HG03095 (cell line): Measurements from ENCODE around the gene NEIL3.

ENCODE experiments used
- ATAC-seq: cut with Tn5 transposase; IDR thresholded peaks from one replicate; pipeline ENCODE4 v1.9.1; 2021; ENCODE audit warnings: moderate library complexity; ENCODE audit not compliant: unreplicated experiment

Gene NEIL3

DNA sequence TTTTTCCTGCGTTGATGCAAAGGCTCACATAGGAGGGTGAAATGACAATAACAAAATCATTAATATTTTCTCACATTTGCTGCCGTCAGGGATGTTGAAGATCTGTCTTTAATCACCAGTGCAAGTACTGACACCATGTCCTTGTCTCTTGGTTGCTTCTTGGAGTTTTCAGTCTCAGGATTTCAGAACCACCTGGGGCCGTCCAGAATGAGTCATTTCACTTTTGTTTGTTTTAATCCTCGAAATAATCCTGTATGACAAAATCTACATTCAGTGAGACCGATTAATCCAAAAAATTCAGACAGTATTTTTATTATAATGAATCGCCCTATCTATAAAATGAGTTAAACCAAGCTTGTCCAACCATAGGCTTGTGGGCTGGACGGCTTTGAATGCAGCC is 47.2 kb downstream of the NEIL3 start:
- no peak for ATAC-seq

GRCh38 chr4:177367336-177367735 is 57.7 kb downstream of the NEIL3 start:
- ATAC-seq = no peak

GRCh38 chr4:177369372-177369771 is 59.7 kb downstream of the NEIL3 start:
- no peak for ATAC-seq

DNA sequence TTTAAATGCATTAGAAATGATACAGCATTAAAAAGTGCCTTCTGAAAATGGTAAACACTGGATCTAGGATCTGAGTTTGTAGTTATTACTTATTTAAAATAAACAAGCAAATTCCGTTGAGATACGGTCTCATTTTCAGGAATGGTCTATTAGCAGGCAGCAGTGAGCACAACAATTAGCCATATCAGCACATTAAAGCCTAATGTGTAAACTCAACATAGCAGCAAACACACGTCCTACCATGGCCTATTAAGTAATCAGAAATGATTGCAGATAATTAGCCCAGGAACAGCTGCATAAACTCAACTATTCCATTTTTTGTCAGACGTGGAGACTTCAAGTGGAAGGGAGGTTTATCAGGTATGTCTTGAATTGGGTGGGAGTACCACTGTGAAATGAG is 61.8 kb downstream of the NEIL3 start:
- ATAC-seq = no peak

DNA sequence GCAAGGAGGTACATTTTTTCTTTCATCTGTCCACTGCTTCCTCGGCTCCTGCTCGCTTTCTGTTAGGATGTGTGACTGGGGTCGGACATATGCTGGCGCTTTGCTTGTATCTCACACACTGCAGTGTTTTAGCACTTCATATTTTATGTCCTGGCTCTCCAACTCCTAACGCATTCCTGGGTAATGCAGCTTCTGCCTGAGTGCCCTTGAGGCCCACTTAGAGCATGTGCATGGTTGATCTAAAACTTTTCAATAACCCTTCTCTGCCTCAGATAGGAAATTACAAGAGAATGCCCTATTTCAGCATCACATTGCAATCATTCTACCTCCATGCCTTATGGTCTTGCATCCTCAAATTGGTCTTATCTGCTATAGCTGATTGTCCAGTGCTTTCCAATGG is 65.3 kb downstream of the NEIL3 start:
- no peak for ATAC-seq

GRCh38 chr4:177375372-177375771 is 65.7 kb downstream of the NEIL3 start:
- ATAC-seq = no peak

GRCh38 chr4:177376024-177376423 is 66.3 kb downstream of the NEIL3 start:
- ATAC-seq = no peak

GRCh38 chr4:177380730-177381287 is 71.1 kb downstream of the NEIL3 start:
- ATAC-seq = no peak

DNA sequence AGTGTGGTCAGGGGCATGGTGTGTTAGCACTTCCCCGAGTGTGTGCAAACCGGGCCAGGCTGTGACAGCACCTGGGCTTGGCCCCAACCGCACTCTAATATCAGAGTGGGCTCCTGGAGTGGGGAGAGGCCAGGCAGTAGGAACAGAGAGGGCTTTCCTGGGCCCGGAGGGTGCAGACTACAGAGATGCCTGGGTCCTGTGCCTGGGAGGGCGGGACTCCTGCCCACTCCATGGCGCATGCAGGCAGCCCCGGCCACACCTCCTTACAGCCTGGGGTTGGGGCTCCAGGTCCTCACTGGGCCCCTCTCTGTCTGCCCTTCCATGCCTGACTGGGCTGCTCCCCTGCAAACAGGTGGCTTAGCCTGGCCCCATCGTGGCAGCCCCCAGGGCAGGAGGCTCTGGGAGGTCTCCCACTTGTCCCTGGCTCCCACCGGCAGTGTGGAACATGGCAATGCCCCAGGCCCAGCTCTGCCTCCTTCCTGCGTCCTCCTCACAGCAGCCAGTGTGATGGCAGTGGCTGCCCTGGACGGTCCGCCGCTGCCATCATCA is 72.2 kb downstream of the NEIL3 start:
- no peak for ATAC-seq

DNA sequence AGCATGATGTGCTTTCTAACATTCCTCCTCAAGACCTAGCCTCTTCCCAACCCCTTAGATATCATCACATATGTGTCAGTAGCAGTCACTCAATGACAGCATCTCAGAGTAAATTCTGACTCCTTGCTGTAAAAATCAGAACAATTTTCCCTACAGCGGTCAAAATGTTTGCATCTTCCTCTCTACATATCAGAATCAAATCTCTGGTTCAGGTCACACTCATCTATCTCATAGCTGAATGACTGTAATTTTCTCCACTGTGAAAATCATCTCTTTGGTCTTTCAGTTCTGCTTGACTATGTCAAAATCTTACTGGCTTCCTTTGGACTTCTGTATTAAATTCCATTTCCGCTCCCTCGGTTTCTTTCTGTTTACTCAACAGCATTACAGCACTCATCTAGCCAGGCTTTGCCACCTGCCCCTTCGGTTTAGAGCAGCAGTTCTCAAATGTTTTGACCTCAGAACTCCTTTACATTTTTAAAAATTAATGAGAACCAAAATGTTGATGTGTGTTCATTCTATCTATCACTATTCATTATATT is 75.3 kb downstream of the NEIL3 start:
- no peak for ATAC-seq

DNA sequence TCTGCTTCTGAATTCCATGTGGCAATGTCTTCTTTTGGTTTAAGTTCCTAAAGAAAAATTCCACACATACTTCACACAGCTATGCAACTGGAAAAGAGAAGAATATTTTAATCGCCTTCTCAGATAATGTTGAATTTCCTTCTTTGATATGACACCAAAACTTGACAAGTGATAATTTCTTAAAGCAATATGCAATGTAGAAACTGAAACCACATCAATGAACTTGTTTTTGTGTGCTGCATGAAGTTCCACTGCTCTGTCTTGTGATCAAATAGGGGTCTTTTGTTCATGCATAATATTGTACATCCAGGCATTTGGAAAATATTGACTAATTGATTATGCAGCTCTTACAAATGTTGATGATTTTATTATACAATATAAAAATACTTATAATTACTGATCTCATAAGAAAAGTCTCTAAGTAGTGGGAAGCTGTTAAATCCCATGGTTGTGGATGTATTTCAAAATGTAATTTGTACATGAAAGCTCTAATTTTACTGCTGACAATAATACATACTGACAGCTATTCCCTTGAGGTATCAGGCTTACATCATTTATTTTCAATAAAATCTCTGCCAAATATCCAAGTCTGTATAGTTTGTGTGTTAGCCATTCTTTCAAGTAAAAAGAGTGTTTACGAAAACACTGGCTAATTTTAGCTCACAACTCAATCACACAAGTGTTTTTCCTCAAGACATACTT is 76.1 kb downstream of the NEIL3 start:
- ATAC-seq = no peak

- no peak for ATAC-seq
Measured at GRCh38 chr4:177386278-177386815, 76.7 kb downstream of the NEIL3 start.

GRCh38 chr4:177391287-177391686 is 81.6 kb downstream of the NEIL3 start:
- no peak for ATAC-seq

DNA sequence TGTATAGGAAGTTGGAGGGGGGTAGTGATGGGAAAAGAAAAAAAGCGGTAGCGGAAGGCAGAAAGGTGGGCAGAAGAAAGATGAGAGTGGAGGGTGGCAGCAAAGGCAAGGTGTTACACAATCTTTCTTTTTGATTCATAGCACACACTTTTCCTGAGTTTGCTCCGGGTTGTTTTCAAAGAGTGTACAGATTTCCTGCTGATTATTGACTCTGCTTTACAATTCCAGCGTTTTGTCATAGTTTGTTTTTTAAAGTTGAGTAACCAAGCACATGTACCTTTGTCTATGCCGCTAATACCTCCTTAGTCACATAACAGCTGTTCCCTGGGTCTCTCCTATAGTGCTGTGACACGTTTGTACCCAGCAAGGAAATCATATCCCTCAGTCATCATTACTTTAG is 82.3 kb downstream of the NEIL3 start:
- ATAC-seq = no peak

GRCh38 chr4:177393236-177393635 is 83.6 kb downstream of the NEIL3 start:
- ATAC-seq = no peak

- ATAC-seq = no peak
Measured at GRCh38 chr4:177396352-177396751, 86.7 kb downstream of the NEIL3 start.

DNA sequence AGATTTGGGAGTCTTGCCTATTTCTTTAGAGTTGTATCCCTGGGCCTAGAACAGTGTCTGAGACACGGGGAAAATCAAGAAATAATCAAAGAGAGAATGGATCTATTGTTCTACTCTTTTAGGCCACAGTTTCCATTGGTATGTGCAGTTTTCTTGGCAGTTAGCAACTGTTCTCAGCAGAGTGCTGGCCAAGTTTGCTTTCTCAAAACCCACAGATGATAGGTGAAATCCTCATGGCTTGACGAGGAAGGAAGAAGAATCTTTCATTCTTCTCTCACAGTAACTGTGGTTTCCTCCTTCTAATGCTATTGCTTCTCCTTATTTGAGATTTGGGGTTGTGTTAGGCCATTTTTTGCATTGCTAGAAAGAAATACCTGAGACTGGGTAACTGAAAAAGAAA is 90.4 kb downstream of the NEIL3 start:
- no peak for ATAC-seq

- no peak for ATAC-seq
Measured at GRCh38 chr4:177401658-177402273, 92.1 kb downstream of the NEIL3 start.

- ATAC-seq = no peak
Measured at GRCh38 chr4:177403746-177404145, 94.1 kb downstream of the NEIL3 start.

DNA sequence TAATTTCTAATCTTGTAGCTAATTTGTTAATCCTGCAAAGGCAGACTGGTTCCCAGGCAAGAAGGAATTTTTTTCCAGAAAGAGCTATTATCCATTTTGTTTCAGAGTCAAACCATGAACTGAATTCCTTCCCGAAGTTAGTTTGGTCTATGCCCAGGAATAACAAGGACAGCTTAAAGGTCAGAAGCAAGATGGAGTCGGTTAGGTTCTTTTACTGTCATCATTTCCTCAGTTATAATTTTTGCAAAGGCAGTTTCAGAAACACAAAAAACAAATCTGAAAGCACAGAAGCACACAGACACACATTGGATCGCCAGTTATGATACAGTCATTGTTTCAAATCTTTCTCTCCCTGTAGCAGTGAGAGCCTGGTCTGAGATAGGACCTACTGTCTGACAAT is 94.7 kb downstream of the NEIL3 start:
- ATAC-seq = no peak

DNA sequence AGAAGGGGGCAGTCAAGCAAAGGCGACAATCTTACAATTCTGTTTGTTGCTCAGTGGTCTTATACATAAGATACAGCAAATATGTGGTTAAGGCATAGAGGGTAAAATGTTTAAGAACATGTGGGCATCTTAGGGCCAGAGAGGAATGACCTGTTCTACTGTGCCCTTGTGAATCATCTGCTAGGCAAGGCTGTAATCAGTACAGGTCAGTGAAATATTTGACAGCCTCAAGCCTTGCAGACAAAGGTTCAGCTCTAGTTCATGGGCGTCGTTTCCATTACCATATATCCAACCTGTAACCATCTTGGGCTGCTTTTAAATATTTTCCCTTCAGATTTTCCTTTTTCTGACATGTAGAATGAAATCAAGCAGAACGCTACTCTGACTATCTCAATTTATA is 95.3 kb downstream of the NEIL3 start:
- ATAC-seq = no peak

- no peak for ATAC-seq
Measured at GRCh38 chr4:177405508-177405907, 95.8 kb downstream of the NEIL3 start.
